Measurements from ENCODE around the gene BPNT1.

DNA sequence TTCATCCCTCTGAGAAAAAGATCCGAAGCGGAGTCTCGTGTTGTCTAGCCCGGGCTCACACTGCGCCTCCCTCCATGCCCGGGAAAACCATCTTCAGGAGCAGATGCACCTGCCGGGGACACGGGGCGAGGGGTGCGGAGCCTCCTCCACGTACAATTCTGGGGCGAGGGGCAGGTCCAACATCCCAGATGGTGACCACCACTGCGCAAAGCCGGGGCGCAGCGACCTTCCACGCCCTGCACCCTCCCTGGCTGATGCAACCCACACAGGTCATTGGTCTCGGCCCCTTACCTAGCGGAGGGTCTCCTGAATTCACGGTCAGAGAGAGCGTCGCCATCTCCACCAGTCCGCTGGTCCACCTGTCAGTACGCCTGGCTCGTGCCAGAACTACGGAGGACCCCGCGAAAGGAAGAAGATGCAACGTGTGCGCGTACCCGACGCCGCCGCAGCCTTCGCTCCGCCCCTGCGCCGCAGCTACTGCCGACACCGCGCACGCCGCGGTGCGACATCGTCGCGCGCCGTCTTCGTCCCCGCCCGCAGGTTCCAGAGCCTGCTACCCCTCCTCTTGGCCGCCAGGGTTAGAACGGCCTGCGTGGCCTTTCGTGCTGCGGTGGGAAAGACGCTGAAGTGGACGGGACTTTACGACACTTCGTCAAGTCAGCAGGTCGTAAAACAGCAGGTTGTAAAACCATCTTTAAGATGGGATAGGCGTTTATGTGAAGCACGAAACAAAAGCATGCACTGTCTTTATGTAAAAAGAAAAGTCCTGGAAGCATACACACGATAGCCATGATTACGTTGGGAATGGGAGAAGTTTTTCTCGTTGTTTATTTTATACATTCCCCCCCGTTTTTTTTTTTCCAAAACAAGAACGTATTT is 43.3 kb downstream of the BPNT1 start, which contains the start of gene EPRS1:
- TF ChIP-seq, protein P1, sequence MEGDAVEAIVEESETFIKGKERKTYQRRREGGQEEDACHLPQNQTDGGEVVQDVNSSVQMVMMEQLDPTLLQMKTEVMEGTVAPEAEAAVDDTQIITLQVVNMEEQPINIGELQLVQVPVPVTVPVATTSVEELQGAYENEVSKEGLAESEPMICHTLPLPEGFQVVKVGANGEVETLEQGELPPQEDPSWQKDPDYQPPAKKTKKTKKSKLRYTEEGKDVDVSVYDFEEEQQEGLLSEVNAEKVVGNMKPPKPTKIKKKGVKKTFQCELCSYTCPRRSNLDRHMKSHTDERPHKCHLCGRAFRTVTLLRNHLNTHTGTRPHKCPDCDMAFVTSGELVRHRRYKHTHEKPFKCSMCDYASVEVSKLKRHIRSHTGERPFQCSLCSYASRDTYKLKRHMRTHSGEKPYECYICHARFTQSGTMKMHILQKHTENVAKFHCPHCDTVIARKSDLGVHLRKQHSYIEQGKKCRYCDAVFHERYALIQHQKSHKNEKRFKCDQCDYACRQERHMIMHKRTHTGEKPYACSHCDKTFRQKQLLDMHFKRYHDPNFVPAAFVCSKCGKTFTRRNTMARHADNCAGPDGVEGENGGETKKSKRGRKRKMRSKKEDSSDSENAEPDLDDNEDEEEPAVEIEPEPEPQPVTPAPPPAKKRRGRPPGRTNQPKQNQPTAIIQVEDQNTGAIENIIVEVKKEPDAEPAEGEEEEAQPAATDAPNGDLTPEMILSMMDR (IDR thresholded peaks at IDR 0.05), result peak; percentile 42 to 91 (median 71)
- peak; percentile 59 for TF ChIP-seq POLR2A (IDR thresholded peaks at IDR 0.05)
- peak; percentile 96 for TF ChIP-seq POLR2AphosphoS5 (IDR thresholded peaks at IDR 0.05)
